H9 (cell line): ENCODE measurements around the gene PRPSAP2. TPM values are rescaled to one million over a fixed set of nuclear protein-coding genes. Genes with fewer than 3 reads are reported as not detected.

Experiments
- DNase-seq: peaks from one replicate; pipeline ENCODE4 v3.0.0-alpha.2; 2017
- H2AFZ ChIP-seq: one replicate; pipeline ENCODE4 v1.6.1; 2013; ENCODE audit warnings: mild to moderate bottlenecking, low read length, control low read depth, moderate library complexity
- H2AK5ac ChIP-seq: 2 replicates; pipeline ENCODE4 v1.6.1; 2013; ENCODE audit warnings: low read length, control low read depth, mixed read lengths; ENCODE audit not compliant: insufficient read length
- H2BK120ac ChIP-seq: one replicate; pipeline ENCODE4 v1.6.1; 2013; ENCODE audit warnings: low read depth, mild to moderate bottlenecking, low read length, control low read depth, inconsistent platforms; ENCODE audit not compliant: poor library complexity, severe bottlenecking
- H2BK12ac ChIP-seq: 2 replicates; pipeline ENCODE4 v1.6.1; 2013; ENCODE audit warnings: low read length, control low read depth, mixed read lengths, low read depth; ENCODE audit not compliant: insufficient read length
- H2BK15ac ChIP-seq: 2 replicates; pipeline ENCODE4 v1.6.1; 2013; ENCODE audit warnings: low read depth, low read length, control low read depth
- H2BK20ac ChIP-seq: one replicate; pipeline ENCODE4 v1.6.1; 2013; ENCODE audit warnings: low read depth, mild to moderate bottlenecking, low read length, control low read depth, inconsistent platforms; ENCODE audit not compliant: poor library complexity, severe bottlenecking
- H2BK5ac ChIP-seq: 2 replicates; pipeline ENCODE4 v1.6.1; 2013; ENCODE audit warnings: low read length, control low read depth, mixed read lengths; ENCODE audit not compliant: insufficient read length
- H3K14ac ChIP-seq: 2 replicates; pipeline ENCODE4 v1.6.1; 2013; ENCODE audit warnings: low read length, control low read depth; ENCODE audit not compliant: insufficient read depth
- H3K18ac ChIP-seq: 2 replicates; pipeline ENCODE4 v1.6.1; 2013; ENCODE audit warnings: low read depth, mild to moderate bottlenecking, mixed read lengths, low read length, control low read depth; ENCODE audit not compliant: insufficient read length
- H3K23ac ChIP-seq: 2 replicates; pipeline ENCODE4 v1.6.1; 2013; ENCODE audit warnings: low read length, control low read depth, mixed read lengths, low read depth; ENCODE audit not compliant: insufficient read length
- H3K23me2 ChIP-seq: 2 replicates; pipeline ENCODE4 v1.6.1; 2013; ENCODE audit warnings: low read depth, mild to moderate bottlenecking, mixed read lengths, low read length, control low read depth; ENCODE audit not compliant: insufficient read length, poor library complexity, severe bottlenecking
- H3K27ac ChIP-seq: 2 replicates; pipeline ENCODE4 v1.5.1; 2013; ENCODE audit warnings: low read length, control low read depth, mixed read lengths, low read depth; ENCODE audit not compliant: insufficient read length
- H3K27me3 ChIP-seq: 2 replicates; pipeline ENCODE4 v1.6.1; 2013; ENCODE audit warnings: low read length, control low read depth, inconsistent platforms; ENCODE audit not compliant: insufficient read depth
- H3K4ac ChIP-seq: 2 replicates; pipeline ENCODE4 v1.6.1; 2013; ENCODE audit warnings: low read depth, mild to moderate bottlenecking, control low read depth, inconsistent platforms, low read length, moderate library complexity
- H3K4me1 ChIP-seq: 2 replicates; pipeline ENCODE4 v1.6.1; 2013; ENCODE audit warnings: low read length, control low read depth, inconsistent platforms; ENCODE audit not compliant: insufficient read depth
- H3K4me2 ChIP-seq: 2 replicates; pipeline ENCODE4 v1.6.1; 2013; ENCODE audit warnings: low read length, control low read depth, mixed read lengths; ENCODE audit not compliant: insufficient read length, insufficient read depth
- H3K56ac ChIP-seq: 2 replicates; pipeline ENCODE4 v1.6.1; 2013; ENCODE audit warnings: low read depth, mild to moderate bottlenecking, mixed read lengths, low read length, control low read depth; ENCODE audit not compliant: insufficient read length
- H3K79me1 ChIP-seq: 2 replicates; pipeline ENCODE4 v1.6.1; 2013; ENCODE audit warnings: low read depth, mild to moderate bottlenecking, moderate library complexity, low read length, control low read depth, inconsistent platforms; ENCODE audit not compliant: insufficient read depth, poor library complexity, severe bottlenecking
- H3K79me2 ChIP-seq: 2 replicates; pipeline ENCODE4 v1.6.1; 2013; ENCODE audit warnings: low read length, control low read depth, inconsistent platforms; ENCODE audit not compliant: insufficient read depth
- H3K9ac ChIP-seq: 2 replicates; pipeline ENCODE4 v1.6.1; 2013; ENCODE audit warnings: low read length, control low read depth, mixed read lengths; ENCODE audit not compliant: insufficient read length; ENCODE audit errors: extremely low read depth
- H3K9me3 ChIP-seq: one replicate; pipeline ENCODE4 v1.6.1; 2013; ENCODE audit warnings: low read depth, low read length, inconsistent platforms; ENCODE audit not compliant: control insufficient read depth
- H3T11ph ChIP-seq: one replicate; pipeline ENCODE4 v1.6.1; 2013; ENCODE audit warnings: mild to moderate bottlenecking, low read length, control low read depth, inconsistent platforms
- H4K20me1 ChIP-seq: one replicate; pipeline ENCODE4 v1.6.1; 2013; ENCODE audit not compliant: control insufficient read depth, insufficient read length, insufficient read depth
- H4K5ac ChIP-seq: 2 replicates; pipeline ENCODE4 v1.6.1; 2013; ENCODE audit warnings: low read depth, mild to moderate bottlenecking, mixed read lengths, low read length, control low read depth; ENCODE audit not compliant: insufficient read length
- H4K8ac ChIP-seq: replicated peaks from 2 replicates; pipeline ENCODE4 v1.6.1; 2013; ENCODE audit warnings: low read length, control low read depth, mixed read lengths, low read depth; ENCODE audit not compliant: insufficient read length
- H4K91ac ChIP-seq: 2 replicates; pipeline ENCODE4 v1.6.1; 2013; ENCODE audit warnings: low read depth, mild to moderate bottlenecking, moderate library complexity, mixed read lengths, low read length, control low read depth; ENCODE audit not compliant: insufficient read length
- H3K27ac Mint-ChIP-seq, 3 experiments: 2 replicates in 2 of 3; 3 replicates in 1 of 3; pipeline ENCODE4 v1.8.0; 2020 to 2021; ENCODE audit warnings: mixed read lengths in 3 of 3, mild to moderate bottlenecking in 1 of 3, moderate library complexity in 1 of 3
- H3K27me3 Mint-ChIP-seq: 2 replicates; pipeline ENCODE4 v1.8.0; 2021; ENCODE audit warnings: low read depth, mild to moderate bottlenecking, moderate library complexity, mixed read lengths
- H3K36me3 Mint-ChIP-seq, 3 experiments: 2 replicates in 2 of 3; 3 replicates in 1 of 3; pipeline ENCODE4 v1.8.0; 2020 to 2021; ENCODE audit warnings: low read depth in 3 of 3, mixed read lengths in 3 of 3; ENCODE audit not compliant: insufficient read depth in 1 of 3
- H3K4me1 Mint-ChIP-seq, 2 experiments: 2 replicates each; pipeline ENCODE4 v1.8.0; 2020; ENCODE audit warnings: mixed read lengths in 2 of 2
- H3K4me3 Mint-ChIP-seq, 2 experiments: 2 replicates in 1 of 2; 3 replicates in 1 of 2; pipeline ENCODE4 v1.8.0; 2020 to 2021; ENCODE audit warnings: mild to moderate bottlenecking in 2 of 2, mixed read lengths in 2 of 2, moderate library complexity in 1 of 2
- H3K9me3 Mint-ChIP-seq, 2 experiments: 2 replicates in 1 of 2; 3 replicates in 1 of 2; pipeline ENCODE4 v1.8.0; 2020; ENCODE audit warnings: mild to moderate bottlenecking in 2 of 2, mixed read lengths in 2 of 2, moderate library complexity in 1 of 2
- WGBS: extraction: QIAGEN DNeasy Blood & Tissue Kit; methylation state at CpG from one replicate; pipeline ENCODE4 v1.1.7; 2013; ENCODE audit warnings: missing lambda C conversion rate, low lambda C conversion rate, mixed read lengths; ENCODE audit not compliant: insufficient read length; ENCODE audit errors: extremely low coverage; 5-methylcytosine and 5-hydroxymethylcytosine counted together
- total RNA-seq: library from RNA; stranded (reverse); gene quantifications from 2 replicates; pipeline ENCODE4 v1.2.1, GENCODE V29; 2021
- TF ChIP-seq, protein P1 (sequence below): fragments of 200-600 bp; sonication (generic); conservative IDR thresholded peaks from 3 replicates; pipeline ENCODE4 v1.8.0; 2021; ENCODE audit warnings: antibody characterized with exemption, mild to moderate bottlenecking

PRPSAP2 gene
- total RNA-seq, 1 experiment from 2014 or later, result 58.0 TPM

DNA sequence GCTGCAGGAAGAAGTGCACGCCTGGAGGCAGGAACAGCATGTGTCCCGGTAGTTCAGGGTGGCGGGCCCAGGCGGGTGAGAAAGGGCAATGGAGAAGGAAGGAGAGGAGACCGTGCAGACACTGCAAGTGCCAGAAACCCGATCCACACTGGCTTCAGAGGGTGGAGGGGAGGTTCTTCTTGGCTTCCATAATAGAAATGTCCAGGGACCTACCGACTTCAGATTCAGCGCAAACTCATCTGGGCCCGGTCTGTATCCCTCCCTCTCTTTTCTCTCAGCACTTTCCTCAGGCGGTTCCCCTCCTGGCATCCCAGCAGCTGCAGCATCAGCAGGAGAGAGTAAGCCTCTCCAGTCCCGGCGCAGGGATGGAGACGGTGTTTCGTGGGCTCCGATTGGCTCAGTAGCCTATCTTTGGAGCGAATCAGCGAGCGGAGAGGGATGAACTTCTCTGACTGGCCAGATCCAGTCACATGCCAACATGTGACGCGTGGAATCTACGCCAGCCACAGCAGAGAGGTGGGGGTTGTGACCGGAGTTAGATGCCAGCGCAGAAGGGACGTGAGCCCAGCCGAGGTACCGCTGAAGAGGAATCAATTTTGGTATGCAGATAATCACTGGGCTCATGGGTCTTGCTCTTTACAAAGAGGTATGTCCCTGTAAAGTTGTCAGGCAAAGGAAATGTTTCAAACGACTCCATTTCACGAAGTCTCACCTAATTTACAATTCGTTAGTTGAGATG is 1.9 kb upstream of the PRPSAP2 start:
- H2BK120ac ChIP-seq, result no peak overlapping the region
- H4K5ac ChIP-seq, result no peak overlapping the region
- no peaks in the 10 kb centered on the region for H3K27me3 ChIP-seq
- H4K20me1 ChIP-seq, result no peaks in the 10 kb centered on the region
- H3K4me3 Mint-ChIP-seq, result peak overlapping the region; percentile 95 to 99
- peaks cover 6% of the 10 kb centered on the region for H3K79me1 ChIP-seq
- no peaks in the 10 kb centered on the region for H3K4me1 ChIP-seq
- peak overlapping the region; percentile 69 for H3K9ac ChIP-seq
- peaks cover 3% of the 10 kb centered on the region; the same call in 1 of the 2 replicates for H3K27me3 Mint-ChIP-seq
- peaks cover 9% of the 10 kb centered on the region; the same call in 1 of the 2 replicates for H3K79me2 ChIP-seq
- no peak overlapping the region for H2AFZ ChIP-seq
- no peak overlapping the region for H3K56ac ChIP-seq
- no peak overlapping the region for H3K18ac ChIP-seq
- H3T11ph ChIP-seq, result no peak overlapping the region
- H3K23ac ChIP-seq, result no peak overlapping the region
- peak overlapping the region; percentile 7; the same call in 1 of the 2 replicates for H3K14ac ChIP-seq
- TF ChIP-seq, protein P1, sequence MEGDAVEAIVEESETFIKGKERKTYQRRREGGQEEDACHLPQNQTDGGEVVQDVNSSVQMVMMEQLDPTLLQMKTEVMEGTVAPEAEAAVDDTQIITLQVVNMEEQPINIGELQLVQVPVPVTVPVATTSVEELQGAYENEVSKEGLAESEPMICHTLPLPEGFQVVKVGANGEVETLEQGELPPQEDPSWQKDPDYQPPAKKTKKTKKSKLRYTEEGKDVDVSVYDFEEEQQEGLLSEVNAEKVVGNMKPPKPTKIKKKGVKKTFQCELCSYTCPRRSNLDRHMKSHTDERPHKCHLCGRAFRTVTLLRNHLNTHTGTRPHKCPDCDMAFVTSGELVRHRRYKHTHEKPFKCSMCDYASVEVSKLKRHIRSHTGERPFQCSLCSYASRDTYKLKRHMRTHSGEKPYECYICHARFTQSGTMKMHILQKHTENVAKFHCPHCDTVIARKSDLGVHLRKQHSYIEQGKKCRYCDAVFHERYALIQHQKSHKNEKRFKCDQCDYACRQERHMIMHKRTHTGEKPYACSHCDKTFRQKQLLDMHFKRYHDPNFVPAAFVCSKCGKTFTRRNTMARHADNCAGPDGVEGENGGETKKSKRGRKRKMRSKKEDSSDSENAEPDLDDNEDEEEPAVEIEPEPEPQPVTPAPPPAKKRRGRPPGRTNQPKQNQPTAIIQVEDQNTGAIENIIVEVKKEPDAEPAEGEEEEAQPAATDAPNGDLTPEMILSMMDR, result no peak
- no peak overlapping the region for H2BK15ac ChIP-seq
- H3K4ac ChIP-seq, result no peak overlapping the region
- H3K27ac ChIP-seq, result no peak overlapping the region
- no CpG with 5 or more reads among the region's 29 CpGs for WGBS
- H3K23me2 ChIP-seq, result peaks cover 3% of the 10 kb centered on the region
- H3K9me3 Mint-ChIP-seq, result no peaks in the 10 kb centered on the region
- H2AK5ac ChIP-seq, result no peak overlapping the region
- peak overlapping the region; percentile 64 for H3K4me2 ChIP-seq
- no peaks in the 10 kb centered on the region for H3K9me3 ChIP-seq
- H3K36me3 Mint-ChIP-seq, result peaks cover 0 to 15% (median 3%) of the 10 kb centered on the region in 3 experiments; a peak in 1 of 7 replicates
- no peak overlapping the region for H4K8ac ChIP-seq
- H2BK12ac ChIP-seq, result no peak overlapping the region
- H3K27ac Mint-ChIP-seq, result peak overlapping the region; percentile 84 to 96 (median 85)
- peaks cover 17 to 24% of the 10 kb centered on the region in 2 experiments for H3K4me1 Mint-ChIP-seq
- peak; percentile 99 for DNase-seq
- no peak overlapping the region for H2BK5ac ChIP-seq
- no peak overlapping the region for H2BK20ac ChIP-seq
- no peak overlapping the region for H4K91ac ChIP-seq
